Activated T-cell treated with anti-CD3 and anti-CD28 coated beads, Interleukin-2, amount 50 U/mL, for 72 hours (primary cell): ENCODE data around the gene MYL5. TPM values are rescaled to one million over a fixed set of nuclear protein-coding genes. Genes with fewer than 3 reads are reported as not detected.
A peak's percentile ranks its signal among the peaks of the same experiment; 100 is the strongest.
"Not testable (repeated sequence)": the region's sequence is repeated elsewhere in the genome, so short reads cannot be mapped to it uniquely, and the experiment has no call there.

ENCODE experiments used
- ATAC-seq, 2 donors: fragments of 150-1000 bp; cut with Tn5 transposase; replicated peaks in 1 of 2; 2 replicates each; pipeline ENCODE4 v1.10.0; 2021; ENCODE audit warnings: moderate library complexity in 2 of 2, mild to moderate bottlenecking in 1 of 2
- DNase-seq, 2 donors: peaks; one replicate each; pipeline ENCODE4 v3.0.0; 2021 to 2022; ENCODE audit warnings: mixed read lengths in 1 of 2
- H3K27ac Mint-ChIP-seq: one replicate; pipeline ENCODE4 v1.8.0; 2022; ENCODE audit warnings: mild to moderate bottlenecking, moderate library complexity, mixed read lengths
- H3K27me3 Mint-ChIP-seq: one replicate; pipeline ENCODE4 v1.8.0; 2022; ENCODE audit warnings: low read depth, mixed read lengths
- H3K36me3 Mint-ChIP-seq, 2 donors: one replicate each; pipeline ENCODE4 v1.8.0; 2022; ENCODE audit warnings: mixed read lengths in 2 of 2, mild to moderate bottlenecking in 1 of 2; ENCODE audit not compliant: insufficient read depth in 2 of 2
- H3K4me1 Mint-ChIP-seq: one replicate; pipeline ENCODE4 v1.8.0; 2022; ENCODE audit warnings: low read depth, mixed read lengths
- H3K4me3 Mint-ChIP-seq, 2 donors: one replicate each; pipeline ENCODE4 v1.8.0; 2022; ENCODE audit warnings: mild to moderate bottlenecking in 2 of 2, mixed read lengths in 2 of 2, moderate library complexity in 2 of 2
- H3K9me3 Mint-ChIP-seq, 2 donors: one replicate each; pipeline ENCODE4 v1.8.0; 2022; ENCODE audit warnings: mixed read lengths in 2 of 2
- total RNA-seq, 2 donors: library from RNA; stranded (reverse); gene quantifications; one replicate each; pipeline ENCODE4 v1.2.3, GENCODE V29; 2022

MYL5 gene
- total RNA-seq, 2 donors from 2014 or later, result 21.3 TPM

DNA sequence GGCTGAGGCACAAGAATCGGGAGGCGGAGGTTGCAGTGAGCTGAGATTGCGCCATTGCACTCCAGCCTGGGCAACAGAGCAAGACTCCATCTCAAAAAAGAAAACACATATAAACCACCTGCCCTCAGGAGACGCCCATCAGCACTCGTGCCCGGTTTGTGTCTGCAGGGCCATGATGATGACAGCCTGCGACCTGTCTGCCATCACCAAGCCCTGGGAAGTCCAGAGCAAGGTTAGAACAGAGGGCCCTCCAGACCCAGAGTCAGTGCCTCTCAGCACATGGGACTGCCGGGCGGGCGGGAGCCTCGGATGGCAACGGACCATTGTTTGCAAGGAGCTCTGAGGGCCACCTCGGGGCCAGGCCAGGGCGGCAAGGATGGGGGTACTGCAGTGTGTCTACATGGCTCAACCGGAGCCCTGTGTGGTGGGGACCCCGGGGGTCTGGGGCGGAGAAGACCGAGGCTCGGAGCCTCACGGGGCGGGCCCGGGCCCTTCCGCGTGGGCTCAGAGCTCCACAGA lies 9.6 kb upstream of the MYL5 start:
- H3K4me1 Mint-ChIP-seq, result peaks cover 19% of the 10 kb centered on the region
- ATAC-seq, result no peak
- no peaks in the 10 kb centered on the region for H3K27me3 Mint-ChIP-seq
- DNase-seq, result no peak
- peaks cover 3 to 4% of the 10 kb centered on the region in 2 donors for H3K9me3 Mint-ChIP-seq
- H3K27ac Mint-ChIP-seq, result peak overlapping the region; percentile 83
- H3K4me3 Mint-ChIP-seq, result peak overlapping the region; percentile 87 to 91
- H3K36me3 Mint-ChIP-seq, result peaks cover 5 to 8% of the 10 kb centered on the region in 2 donors

- ATAC-seq (no peak), DNase-seq (no peak)
- peaks cover 3 to 4% of the 10 kb centered on the region in 2 donors for H3K9me3 Mint-ChIP-seq
- H3K4me3 Mint-ChIP-seq, result peak overlapping the region; percentile 87 to 91
- peaks cover 19% of the 10 kb centered on the region for H3K4me1 Mint-ChIP-seq
- peaks cover 3 to 4% of the 10 kb centered on the region in 2 donors for H3K36me3 Mint-ChIP-seq
- H3K27ac Mint-ChIP-seq, result no peak overlapping the region
- H3K27me3 Mint-ChIP-seq, result no peaks in the 10 kb centered on the region
These were observed 9.0 kb upstream of the MYL5 start for GRCh38 chr4:665381-665750.

GRCh38 chr4:665751-666435 lies 8.4 kb upstream of the MYL5 start:
- peaks cover 1 to 2% of the 10 kb centered on the region in 2 donors for H3K9me3 Mint-ChIP-seq
- ATAC-seq (no peak), DNase-seq (no peak)
- peaks cover 19% of the 10 kb centered on the region for H3K4me1 Mint-ChIP-seq
- H3K4me3 Mint-ChIP-seq, result no peak overlapping the region
- H3K27me3 Mint-ChIP-seq, result no peaks in the 10 kb centered on the region
- no peak overlapping the region for H3K27ac Mint-ChIP-seq
- H3K36me3 Mint-ChIP-seq, result peaks cover under 1 to 2% of the 10 kb centered on the region in 2 donors

DNA sequence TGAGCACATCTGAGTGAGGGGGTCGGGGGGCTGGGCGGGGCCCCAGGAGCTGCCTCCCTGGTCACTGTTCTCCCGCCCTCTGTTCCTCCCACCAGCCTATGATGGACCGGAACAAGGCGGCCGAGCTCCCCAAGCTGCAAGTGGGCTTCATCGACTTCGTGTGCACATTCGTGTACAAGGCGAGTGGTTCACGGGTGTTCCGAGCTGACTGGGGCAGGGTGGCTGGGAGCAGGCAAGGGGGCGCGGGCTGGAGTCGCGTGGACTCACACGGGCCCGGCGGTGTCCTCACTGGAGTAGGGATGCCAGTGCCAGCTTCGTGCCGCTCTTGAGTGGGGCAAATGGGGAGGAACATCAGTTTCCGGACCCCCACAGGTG lies 7.9 kb upstream of the MYL5 start:
- H3K4me3 Mint-ChIP-seq, result no peak overlapping the region
- no peaks in the 10 kb centered on the region for H3K9me3 Mint-ChIP-seq
- no peaks in the 10 kb centered on the region for H3K27me3 Mint-ChIP-seq
- H3K27ac Mint-ChIP-seq, result no peak overlapping the region
- DNase-seq (no peak), ATAC-seq (no peak)
- peaks cover 19% of the 10 kb centered on the region for H3K4me1 Mint-ChIP-seq
- peaks cover 0 to 1% of the 10 kb centered on the region in 2 donors for H3K36me3 Mint-ChIP-seq

GRCh38 chr4:666822-667544 lies 7.4 kb upstream of the MYL5 start:
- H3K9me3 Mint-ChIP-seq, result no peaks in the 10 kb centered on the region
- no peak overlapping the region for H3K27ac Mint-ChIP-seq
- H3K27me3 Mint-ChIP-seq, result no peaks in the 10 kb centered on the region
- DNase-seq, result no peak
- H3K36me3 Mint-ChIP-seq, result peaks cover 0 to 1% of the 10 kb centered on the region in 2 donors
- peaks cover 19% of the 10 kb centered on the region for H3K4me1 Mint-ChIP-seq
- H3K4me3 Mint-ChIP-seq, result no peak overlapping the region
- ATAC-seq, result no peak

DNA sequence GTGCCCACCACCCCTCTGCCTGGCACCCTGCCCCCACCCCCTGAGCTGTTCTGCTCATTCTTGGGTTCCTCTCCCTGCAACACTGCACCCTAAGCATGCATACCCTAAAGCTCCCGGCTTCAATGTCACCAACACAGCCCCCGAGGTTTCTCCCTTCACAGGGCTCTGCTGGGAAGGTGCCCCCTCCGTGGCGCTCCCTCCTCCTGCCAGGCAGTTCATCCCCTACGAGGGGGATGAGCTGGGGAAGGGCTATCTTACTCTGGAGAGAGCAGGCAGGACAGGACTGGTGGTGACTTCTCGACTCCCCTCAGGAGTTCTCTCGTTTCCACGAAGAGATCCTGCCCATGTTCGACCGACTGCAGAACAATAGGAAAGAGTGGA lies 6.8 kb upstream of the MYL5 start:
- peaks cover 13% of the 10 kb centered on the region for H3K4me1 Mint-ChIP-seq

DNA sequence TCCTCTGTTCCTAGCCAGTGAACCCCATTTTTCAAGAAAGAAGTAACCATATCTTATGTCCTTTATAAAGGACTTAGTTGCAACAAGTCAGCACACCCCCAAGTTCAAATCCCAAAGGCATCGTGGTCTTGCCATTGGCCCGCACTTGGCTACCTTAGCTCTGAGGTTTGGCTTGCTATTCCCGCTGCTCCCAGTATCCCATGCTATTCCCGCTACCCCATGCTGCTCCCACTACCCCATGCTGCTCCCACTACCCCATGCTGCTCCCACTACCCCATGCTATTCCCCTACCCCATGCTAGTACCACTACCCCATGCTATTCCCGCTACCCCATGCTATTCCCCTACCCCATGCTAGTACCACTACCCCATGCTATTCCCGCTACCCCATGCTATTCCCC lies 6.1 kb upstream of the MYL5 start:
- not testable (repeated sequence) for ATAC-seq, H3K4me3 Mint-ChIP-seq, H3K36me3 Mint-ChIP-seq, H3K27ac Mint-ChIP-seq, H3K9me3 Mint-ChIP-seq, H3K27me3 Mint-ChIP-seq, DNase-seq
- H3K4me1 Mint-ChIP-seq, result peaks cover 14% of the 10 kb centered on the region

More for the DNA sequence above, 6.8 kb upstream of the MYL5 start:
- Mint-ChIP-seq H3K36me3 (peaks cover 0 to 1% of the 10 kb centered on the region in 2 donors), H3K27ac (no peak overlapping the region), H3K9me3 (no peaks in the 10 kb centered on the region), H3K27me3 (no peaks in the 10 kb centered on the region), H3K4me3 (no peak overlapping the region)
- no peak for DNase-seq
- no peak for ATAC-seq

- H3K4me1 Mint-ChIP-seq, result peaks cover 11% of the 10 kb centered on the region
- not testable (repeated sequence) for H3K36me3 Mint-ChIP-seq, H3K4me3 Mint-ChIP-seq, DNase-seq, H3K27ac Mint-ChIP-seq, H3K27me3 Mint-ChIP-seq, ATAC-seq, H3K9me3 Mint-ChIP-seq
These were observed 4.4 kb upstream of the MYL5 start for GRCh38 chr4:669806-670559.

DNA sequence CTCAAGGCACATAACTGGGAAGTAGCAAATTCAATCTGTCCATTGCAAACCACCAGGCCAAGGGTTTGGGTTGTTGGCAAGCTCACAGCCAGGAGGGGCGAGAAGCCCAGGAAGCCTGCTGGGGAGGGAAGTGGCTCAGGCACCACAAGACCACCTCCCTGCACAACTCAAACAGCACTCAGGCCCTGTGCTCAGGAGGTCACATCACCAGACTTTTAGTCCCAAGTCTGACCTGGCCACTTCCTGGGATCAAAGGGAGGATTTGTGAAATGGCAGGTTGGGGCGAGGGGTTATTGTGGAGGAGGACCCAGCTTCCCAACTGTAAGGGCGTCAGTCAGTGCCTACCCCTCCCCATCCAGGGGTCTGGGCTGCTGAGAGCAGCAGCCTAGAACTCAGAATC lies 2.6 kb upstream of the MYL5 start:
- Mint-ChIP-seq H3K27me3 (no peaks in the 10 kb centered on the region), H3K4me3 (no peak overlapping the region), H3K36me3 (peaks cover 3 to 5% of the 10 kb centered on the region in 2 donors), H3K9me3 (no peaks in the 10 kb centered on the region), H3K27ac (no peak overlapping the region), H3K4me1 (peaks cover 11% of the 10 kb centered on the region)
- ATAC-seq (no peak), DNase-seq (no peak)

DNA sequence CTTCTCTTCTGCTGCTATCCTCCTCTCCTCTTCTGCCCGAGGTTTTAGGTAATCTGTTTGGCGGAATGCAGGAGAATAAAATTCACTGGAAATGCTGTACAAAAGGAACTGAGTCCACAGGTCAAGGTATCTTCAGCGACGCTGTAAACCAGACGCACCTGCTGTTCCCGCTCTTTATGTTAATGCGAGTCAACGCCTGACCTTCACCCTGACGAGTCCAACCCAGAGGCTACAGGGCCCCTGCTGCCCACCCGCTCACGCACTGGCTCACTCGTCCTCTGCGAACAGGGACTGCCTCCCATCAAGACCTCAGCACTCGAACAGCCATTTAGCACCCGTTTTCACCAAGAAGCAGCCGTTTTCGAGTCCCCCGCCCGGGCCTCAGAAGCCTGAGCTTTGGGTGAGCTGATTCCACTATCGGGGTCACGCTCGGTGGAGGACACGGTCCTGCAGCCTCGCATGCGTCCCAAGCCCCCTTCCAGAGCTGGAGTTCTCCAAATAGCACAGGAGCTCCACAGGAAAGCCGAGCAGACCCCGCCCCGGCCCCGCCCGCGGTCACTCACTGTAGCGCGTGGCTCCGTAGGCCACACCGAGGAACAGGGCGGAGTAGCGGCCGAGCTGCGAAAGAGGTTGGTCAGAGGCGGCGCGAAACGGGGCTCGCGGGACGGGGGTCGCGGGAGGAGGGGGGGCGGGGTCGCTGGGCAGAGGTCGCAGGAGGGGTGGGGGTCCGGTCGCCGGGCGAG lies 822 bp upstream of the MYL5 start:
- peak overlapping the region; percentile 80 for H3K27ac Mint-ChIP-seq
- DNase-seq, result no peak
- peak; percentile 2 to 17 for ATAC-seq

GRCh38 chr4:675036-675882 lies 917 bp downstream of the MYL5 start:
- H3K9me3 Mint-ChIP-seq, result no peaks in the 10 kb centered on the region
- ATAC-seq (peak; percentile 1 to 4), DNase-seq (no peak)
- peaks cover 3 to 5% of the 10 kb centered on the region in 2 donors for H3K36me3 Mint-ChIP-seq
- H3K27me3 Mint-ChIP-seq, result no peaks in the 10 kb centered on the region
- H3K4me1 Mint-ChIP-seq, result peaks cover 11% of the 10 kb centered on the region
- H3K27ac Mint-ChIP-seq, result peak overlapping the region; percentile 88
- H3K4me3 Mint-ChIP-seq, result peak overlapping the region; percentile 91 to 92

More for the DNA sequence above, 822 bp upstream of the MYL5 start:
- Mint-ChIP-seq H3K4me1 (peaks cover 11% of the 10 kb centered on the region), H3K9me3 (no peaks in the 10 kb centered on the region), H3K4me3 (peak overlapping the region; percentile 91), H3K27me3 (no peaks in the 10 kb centered on the region), H3K36me3 (peaks cover 3 to 5% of the 10 kb centered on the region in 2 donors)
